HepG2 (cell line): ENCODE data around the gene GP1BA. TPM values are rescaled to one million over a fixed set of nuclear protein-coding genes. Genes with fewer than 3 reads are reported as not detected.
A peak's percentile ranks its signal among the peaks of the same experiment; 100 is the strongest.

Experiments used
- ARNTL ChIP-seq: sonication (generic); formaldehyde crosslinking; IDR thresholded peaks from 2 replicates; pipeline ENCODE4 v1.4.0; 2020; ENCODE audit warnings: mild to moderate bottlenecking, missing genetic modification reagents
- ATAD3A ChIP-seq: sonication (generic); formaldehyde crosslinking; IDR thresholded peaks from 2 replicates; pipeline ENCODE4 v1.4.0; 2020; ENCODE audit warnings: missing genetic modification reagents
- BHLHE40 ChIP-seq: IDR thresholded peaks from 2 replicates; pipeline ENCODE4 v1.6.1; 2011; ENCODE audit warnings: low read length, improper control_type of control experiment
- CAMTA2 ChIP-seq: sonication (generic); formaldehyde crosslinking; IDR thresholded peaks from 2 replicates; pipeline ENCODE4 v1.4.0; 2020; ENCODE audit warnings: mild to moderate bottlenecking, missing genetic modification reagents, borderline replicate concordance
- CENPX ChIP-seq: sonication (generic); formaldehyde crosslinking; IDR thresholded peaks from 2 replicates; pipeline ENCODE4 v1.9.0; 2021; ENCODE audit warnings: mild to moderate bottlenecking, missing genetic modification reagents, moderate library complexity
- DNMT3B ChIP-seq: conservative IDR thresholded peaks from 2 replicates; pipeline ENCODE4 v1.6.1; 2016; ENCODE audit warnings: missing biosample characterization, control low read depth
- EZH2 ChIP-seq: conservative IDR thresholded peaks from 2 replicates; pipeline ENCODE4 v1.6.1; 2012; ENCODE audit warnings: mild to moderate bottlenecking, low read depth, low read length, moderate library complexity
- HNRNPLL ChIP-seq: fragments of 200-400 bp; formaldehyde crosslinking; IDR thresholded peaks from 2 replicates; pipeline ENCODE4 v1.6.1; 2017; ENCODE audit warnings: mild to moderate bottlenecking, low read depth, low read length; ENCODE audit not compliant: poor library complexity, severe bottlenecking
- HOXA7 ChIP-seq: sonication (generic); formaldehyde crosslinking; IDR thresholded peaks from 2 replicates; pipeline ENCODE4 v1.8.1; 2022; ENCODE audit warnings: mild to moderate bottlenecking, missing genetic modification reagents, moderate library complexity
- KDM6A ChIP-seq: IDR thresholded peaks from 2 replicates; pipeline ENCODE4 v1.6.1; 2016; ENCODE audit warnings: low read depth
- MAFK ChIP-seq, 2 experiments: IDR thresholded peaks in 1 of 2; conservative IDR thresholded peaks in 1 of 2; 2 replicates each; pipeline ENCODE4 v1.6.1; 2011; ENCODE audit warnings: improper control_type of control experiment in 2 of 2, low read length in 2 of 2
- MEF2D ChIP-seq: sonication (generic); formaldehyde crosslinking; IDR thresholded peaks from 2 replicates; pipeline ENCODE4 v1.5.1; 2020; ENCODE audit warnings: mild to moderate bottlenecking, missing genetic modification reagents
- NFE2L2 ChIP-seq: fragments of 150-350 bp; IDR thresholded peaks from 2 replicates; pipeline ENCODE4 v1.6.1; 2014; ENCODE audit warnings: low read length
- PHF8 ChIP-seq: sonication (generic); formaldehyde crosslinking; IDR thresholded peaks from 2 replicates; pipeline ENCODE4 v1.5.0; 2020; ENCODE audit warnings: missing genetic modification reagents
- SAFB2 ChIP-seq: sonication (generic); formaldehyde crosslinking; IDR thresholded peaks from 2 replicates; pipeline ENCODE4 v1.5.1; 2020; ENCODE audit warnings: missing genetic modification reagents, low read depth, mild to moderate bottlenecking, borderline replicate concordance
- THYN1 ChIP-seq: sonication (generic); formaldehyde crosslinking; IDR thresholded peaks from 2 replicates; pipeline ENCODE4 v1.8.1; 2023; ENCODE audit warnings: low read depth, mild to moderate bottlenecking, moderate library complexity, missing genetic modification reagents, borderline replicate concordance
- XBP1 ChIP-seq: sonication (generic); formaldehyde crosslinking; IDR thresholded peaks from 2 replicates; pipeline ENCODE4 v1.5.0; 2020; ENCODE audit warnings: missing genetic modification reagents
- ZBTB1 ChIP-seq: sonication (generic); formaldehyde crosslinking; IDR thresholded peaks from 2 replicates; pipeline ENCODE4 v1.4.0; 2020; ENCODE audit warnings: missing genetic modification reagents, borderline replicate concordance
- ZBTB7B ChIP-seq: sonication (generic); formaldehyde crosslinking; IDR thresholded peaks from 2 replicates; pipeline ENCODE4 v1.4.0; 2020; ENCODE audit warnings: missing genetic modification reagents
- ZBTB8A ChIP-seq: sonication (generic); formaldehyde crosslinking; IDR thresholded peaks from 2 replicates; pipeline ENCODE4 v1.4.0; 2020; ENCODE audit warnings: mild to moderate bottlenecking, low read depth, missing genetic modification reagents, borderline replicate concordance
- ZFAT ChIP-seq: sonication (generic); formaldehyde crosslinking; conservative IDR thresholded peaks from 2 replicates; pipeline ENCODE4 v1.8.1; 2023; ENCODE audit warnings: missing genetic modification reagents, inconsistent platforms
- ZNF143 ChIP-seq: sonication (generic); formaldehyde crosslinking; IDR thresholded peaks from 2 replicates; pipeline ENCODE4 v1.4.0; 2020; ENCODE audit warnings: missing genetic modification reagents
- ZNF367 ChIP-seq: sonication (generic); formaldehyde crosslinking; IDR thresholded peaks from 2 replicates; pipeline ENCODE4 v1.4.0; 2020; ENCODE audit warnings: missing genetic modification reagents, borderline replicate concordance
- ZNF777 ChIP-seq: sonication (generic); formaldehyde crosslinking; IDR thresholded peaks from 2 replicates; pipeline ENCODE4 v1.4.0; 2020; ENCODE audit warnings: missing genetic modification reagents
- polyA plus RNA-seq, 8 experiments: library from polyadenylated mRNA; depleted of rRNA in 3 of 8; stranded (reverse) in 7 of 8; unstranded in 1 of 8; fragments of >200 nt; fragmentation: Illumina TruSeq in 4 of 8; extraction: Trizol in 4 of 8; gene quantifications; 2 replicates each; pipeline versions ENCODE4 v1.2.1 to v1.2.3, GENCODE V29; 2011 to 2016; ENCODE audit warnings: low read depth in 4 of 8, missing spikeins in 1 of 8, mixed read lengths in 1 of 8; ENCODE audit not compliant: insufficient read depth in 1 of 8
- total RNA-seq, 5 experiments: library from RNA; depleted of rRNA; stranded (reverse); fragments of >200 nt; fragmentation: Illumina TruSeq; extraction: Trizol; gene quantifications; 2 replicates each; pipeline ENCODE4 v1.2.3, GENCODE V29; 2016; ENCODE audit warnings: low read depth in 1 of 5
- TF ChIP-seq, protein P1 (sequence below): sonication (generic); formaldehyde crosslinking; IDR thresholded peaks from 2 replicates; pipeline ENCODE4 v1.4.0; 2020; ENCODE audit warnings: missing genetic modification reagents
- TF ChIP-seq, protein P2 (sequence below): sonication (generic); formaldehyde crosslinking; IDR thresholded peaks from 2 replicates; pipeline ENCODE4 v1.5.1; 2020; ENCODE audit warnings: missing genetic modification reagents, mild to moderate bottlenecking, borderline replicate concordance
- TF ChIP-seq, protein P3 (sequence below), 2 experiments: fragments of 450-650 bp in 1 of 2; sonication (generic) in 1 of 2; formaldehyde crosslinking; IDR thresholded peaks; 2 replicates each; pipeline versions ENCODE4 v1.5.0 to v1.8.0; 2020 to 2022; ENCODE audit warnings: mild to moderate bottlenecking in 1 of 2, missing genetic modification reagents in 1 of 2
- TF ChIP-seq, protein P4 (sequence below): sonication (generic); formaldehyde crosslinking; IDR thresholded peaks from 2 replicates; pipeline ENCODE4 v1.5.0; 2020; ENCODE audit warnings: missing genetic modification reagents

The GP1BA gene
- total and polyA plus RNA-seq, 2 of the 13 experiments (the other 11 are each of a cell fraction or from before 2014, with no cell fraction given), result not detected

DNA sequence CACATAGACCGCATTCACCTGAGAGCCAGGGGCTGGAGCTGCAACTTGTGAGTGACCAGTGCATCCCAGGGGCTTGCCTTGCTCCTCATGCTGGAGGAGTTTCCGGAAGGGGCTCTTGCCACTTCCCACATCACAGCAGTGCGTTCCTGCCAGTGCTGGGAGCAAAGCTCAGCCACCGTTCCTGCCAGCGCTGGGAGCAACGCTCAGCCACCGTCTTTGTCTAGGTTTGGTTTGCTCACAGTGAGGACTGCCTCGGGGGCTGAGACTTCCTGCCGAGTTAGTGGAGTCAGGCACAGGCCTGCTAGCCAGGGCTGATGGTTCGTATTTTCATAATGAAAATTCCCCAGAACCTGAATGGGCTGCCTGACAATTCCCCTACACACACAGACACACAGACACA, 23.8 kb upstream of the GP1BA start (continued):
- TF ChIP-seq, protein P1, sequence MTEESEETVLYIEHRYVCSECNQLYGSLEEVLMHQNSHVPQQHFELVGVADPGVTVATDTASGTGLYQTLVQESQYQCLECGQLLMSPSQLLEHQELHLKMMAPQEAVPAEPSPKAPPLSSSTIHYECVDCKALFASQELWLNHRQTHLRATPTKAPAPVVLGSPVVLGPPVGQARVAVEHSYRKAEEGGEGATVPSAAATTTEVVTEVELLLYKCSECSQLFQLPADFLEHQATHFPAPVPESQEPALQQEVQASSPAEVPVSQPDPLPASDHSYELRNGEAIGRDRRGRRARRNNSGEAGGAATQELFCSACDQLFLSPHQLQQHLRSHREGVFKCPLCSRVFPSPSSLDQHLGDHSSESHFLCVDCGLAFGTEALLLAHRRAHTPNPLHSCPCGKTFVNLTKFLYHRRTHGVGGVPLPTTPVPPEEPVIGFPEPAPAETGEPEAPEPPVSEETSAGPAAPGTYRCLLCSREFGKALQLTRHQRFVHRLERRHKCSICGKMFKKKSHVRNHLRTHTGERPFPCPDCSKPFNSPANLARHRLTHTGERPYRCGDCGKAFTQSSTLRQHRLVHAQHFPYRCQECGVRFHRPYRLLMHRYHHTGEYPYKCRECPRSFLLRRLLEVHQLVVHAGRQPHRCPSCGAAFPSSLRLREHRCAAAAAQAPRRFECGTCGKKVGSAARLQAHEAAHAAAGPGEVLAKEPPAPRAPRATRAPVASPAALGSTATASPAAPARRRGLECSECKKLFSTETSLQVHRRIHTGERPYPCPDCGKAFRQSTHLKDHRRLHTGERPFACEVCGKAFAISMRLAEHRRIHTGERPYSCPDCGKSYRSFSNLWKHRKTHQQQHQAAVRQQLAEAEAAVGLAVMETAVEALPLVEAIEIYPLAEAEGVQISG (CRISPR knock-in tag), result peak; percentile 71
- TF ChIP-seq ATAD3A (no peak), ZFAT (CRISPR knock-in tag) (no peak), PHF8 (CRISPR knock-in tag) (peak; percentile 41; the same call in 1 of the 2 replicates), BHLHE40 (no peak), CAMTA2 (CRISPR knock-in tag) (no peak), MAFK (conservative IDR thresholded peaks at IDR 0.05 in 1 of 2, IDR thresholded peaks at IDR 0.05 in 1 of 2; ENCODE audit: low read length in 2 of 2) (no peak), HNRNPLL (peak; percentile 56), DNMT3B (no peak), ZNF367 (no peak), ZBTB1 (CRISPR knock-in tag) (no peak), THYN1 (CRISPR knock-in tag) (no peak), SAFB2 (CRISPR knock-in tag) (no peak), EZH2 (no peak), ZBTB8A (CRISPR knock-in tag) (no peak), ARNTL (no peak), CENPX (no peak), ZBTB7B (CRISPR knock-in tag) (peak; percentile 62; the same call in 1 of the 2 replicates), XBP1 (CRISPR knock-in tag) (no peak), ZNF143 (0 out of 2 replicates have a peak, but pooled peaks have one; percentile 34), ZNF777 (CRISPR knock-in tag) (no peak; the same call in 1 of the 2 replicates), MEF2D (CRISPR knock-in tag) (no peak), KDM6A (CRISPR knock-in tag) (0 out of 2 replicates have a peak, but pooled peaks have one; percentile 19), HOXA7 (CRISPR knock-in tag) (no peak), NFE2L2 (no peak)
- TF ChIP-seq, protein P2, sequence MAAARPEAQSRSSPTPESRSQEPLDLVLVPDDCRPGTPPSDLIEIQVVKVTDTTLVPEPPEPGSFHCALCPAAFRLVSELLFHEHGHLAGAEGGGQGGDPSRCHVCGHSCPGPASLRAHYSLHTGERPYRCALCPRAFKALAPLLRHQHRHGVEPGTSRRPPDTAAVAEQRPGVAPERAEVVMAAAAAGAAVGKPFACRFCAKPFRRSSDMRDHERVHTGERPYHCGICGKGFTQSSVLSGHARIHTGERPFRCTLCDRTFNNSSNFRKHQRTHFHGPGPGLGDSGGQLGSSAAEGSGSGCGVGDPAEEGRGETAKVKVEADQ, result no peak
- TF ChIP-seq, protein P3, sequence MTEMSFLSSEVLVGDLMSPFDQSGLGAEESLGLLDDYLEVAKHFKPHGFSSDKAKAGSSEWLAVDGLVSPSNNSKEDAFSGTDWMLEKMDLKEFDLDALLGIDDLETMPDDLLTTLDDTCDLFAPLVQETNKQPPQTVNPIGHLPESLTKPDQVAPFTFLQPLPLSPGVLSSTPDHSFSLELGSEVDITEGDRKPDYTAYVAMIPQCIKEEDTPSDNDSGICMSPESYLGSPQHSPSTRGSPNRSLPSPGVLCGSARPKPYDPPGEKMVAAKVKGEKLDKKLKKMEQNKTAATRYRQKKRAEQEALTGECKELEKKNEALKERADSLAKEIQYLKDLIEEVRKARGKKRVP (CRISPR knock-in tag; IDR thresholded peaks at IDR 0.05), result no peak
- TF ChIP-seq, protein P4, sequence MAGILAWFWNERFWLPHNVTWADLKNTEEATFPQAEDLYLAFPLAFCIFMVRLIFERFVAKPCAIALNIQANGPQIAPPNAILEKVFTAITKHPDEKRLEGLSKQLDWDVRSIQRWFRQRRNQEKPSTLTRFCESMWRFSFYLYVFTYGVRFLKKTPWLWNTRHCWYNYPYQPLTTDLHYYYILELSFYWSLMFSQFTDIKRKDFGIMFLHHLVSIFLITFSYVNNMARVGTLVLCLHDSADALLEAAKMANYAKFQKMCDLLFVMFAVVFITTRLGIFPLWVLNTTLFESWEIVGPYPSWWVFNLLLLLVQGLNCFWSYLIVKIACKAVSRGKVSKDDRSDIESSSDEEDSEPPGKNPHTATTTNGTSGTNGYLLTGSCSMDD (CRISPR knock-in tag), result no peak
